HepG2 (cell line): ENCODE data around the gene GPR37L1. TPM values are rescaled to one million over a fixed set of nuclear protein-coding genes. Genes with fewer than 3 reads are reported as not detected.

Experiments
- CBX5 ChIP-seq: sonication (generic); formaldehyde crosslinking; IDR thresholded peaks from 2 replicates; pipeline ENCODE4 v1.4.0; 2020; ENCODE audit warnings: missing genetic modification reagents, borderline replicate concordance
- CENPBD1 ChIP-seq: sonication (generic); formaldehyde crosslinking; IDR thresholded peaks from 2 replicates; pipeline ENCODE4 v1.8.0; 2022; ENCODE audit warnings: missing genetic modification reagents, low read depth, mild to moderate bottlenecking, borderline replicate concordance
- DBP ChIP-seq: sonication (generic); formaldehyde crosslinking; IDR thresholded peaks from 2 replicates; pipeline ENCODE4 v1.4.0; 2020; ENCODE audit warnings: missing genetic modification reagents; ENCODE audit errors: not compliant biosample characterization
- DR1 ChIP-seq: sonication (generic); formaldehyde crosslinking; IDR thresholded peaks from 2 replicates; pipeline ENCODE4 v1.8.0; 2021; ENCODE audit warnings: mild to moderate bottlenecking, missing genetic modification reagents, inconsistent platforms
- ELK4 ChIP-seq: sonication (generic); formaldehyde crosslinking; IDR thresholded peaks from 2 replicates; pipeline ENCODE4 v1.9.0; 2021; ENCODE audit warnings: missing genetic modification reagents, borderline replicate concordance
- GATAD2A ChIP-seq: IDR thresholded peaks from 2 replicates; pipeline ENCODE4 v1.6.1; 2016
- HIC2 ChIP-seq: sonication (generic); formaldehyde crosslinking; IDR thresholded peaks from 2 replicates; pipeline ENCODE4 v1.9.0; 2022; ENCODE audit warnings: low read depth, missing genetic modification reagents
- NFIC ChIP-seq: IDR thresholded peaks from 2 replicates; pipeline ENCODE4 v1.6.1; 2012; ENCODE audit warnings: mild to moderate bottlenecking, low read length, inconsistent platforms
- PRPF4 ChIP-seq: fragments of 200-400 bp; formaldehyde crosslinking; IDR thresholded peaks from 2 replicates; pipeline ENCODE4 v1.6.1; 2016; ENCODE audit warnings: low read length, low read depth; ENCODE audit not compliant: poor library complexity, severe bottlenecking
- SMAD3 ChIP-seq: sonication (generic); formaldehyde crosslinking; IDR thresholded peaks from 2 replicates; pipeline ENCODE4 v1.4.0; 2020; ENCODE audit warnings: missing genetic modification reagents
- ZBTB4 ChIP-seq: sonication (generic); formaldehyde crosslinking; IDR thresholded peaks from 2 replicates; pipeline ENCODE4 v1.4.0; 2020; ENCODE audit warnings: missing genetic modification reagents, mild to moderate bottlenecking, borderline replicate concordance
- ZNF121 ChIP-seq: sonication (generic); formaldehyde crosslinking; IDR thresholded peaks from 2 replicates; pipeline ENCODE4 v1.5.0; 2020; ENCODE audit warnings: mild to moderate bottlenecking, missing genetic modification reagents
- ZNF136 ChIP-seq: sonication (generic); formaldehyde crosslinking; IDR thresholded peaks from 2 replicates; pipeline ENCODE4 v1.8.1; 2022; ENCODE audit warnings: low read depth, mild to moderate bottlenecking, moderate library complexity, missing genetic modification reagents
- ZNF160 ChIP-seq: sonication (generic); formaldehyde crosslinking; IDR thresholded peaks from 2 replicates; pipeline ENCODE4 v1.8.0; 2022; ENCODE audit warnings: mild to moderate bottlenecking, inconsistent platforms, missing genetic modification reagents
- ZNF3 ChIP-seq: IDR thresholded peaks from 2 replicates; pipeline ENCODE4 v1.7.0; 2017; ENCODE audit warnings: inconsistent platforms
- ZNF564 ChIP-seq: sonication (generic); formaldehyde crosslinking; IDR thresholded peaks from 2 replicates; pipeline ENCODE4 v1.8.1; 2023; ENCODE audit warnings: mild to moderate bottlenecking, missing genetic modification reagents
- ZNF615 ChIP-seq: sonication (generic); formaldehyde crosslinking; IDR thresholded peaks from 2 replicates; pipeline ENCODE4 v1.5.0; 2020; ENCODE audit warnings: mild to moderate bottlenecking, missing genetic modification reagents, borderline replicate concordance
- ZNF674 ChIP-seq: sonication (generic); formaldehyde crosslinking; IDR thresholded peaks from 2 replicates; pipeline ENCODE4 v1.5.0; 2020; ENCODE audit warnings: low read depth, mild to moderate bottlenecking, missing genetic modification reagents
- ZNF788 ChIP-seq: sonication (generic); formaldehyde crosslinking; IDR thresholded peaks from 2 replicates; pipeline ENCODE4 v1.5.0; 2020; ENCODE audit warnings: mild to moderate bottlenecking, missing genetic modification reagents, borderline replicate concordance
- polyA plus RNA-seq, 8 experiments: library from polyadenylated mRNA; depleted of rRNA in 3 of 8; stranded (reverse) in 7 of 8; unstranded in 1 of 8; fragments of >200 nt; fragmentation: Illumina TruSeq in 4 of 8; extraction: Trizol in 4 of 8; gene quantifications; 2 replicates each; pipeline versions ENCODE4 v1.2.1 to v1.2.3, GENCODE V29; 2011 to 2016; ENCODE audit warnings: low read depth in 4 of 8, missing spikeins in 1 of 8, mixed read lengths in 1 of 8; ENCODE audit not compliant: insufficient read depth in 1 of 8
- total RNA-seq, 5 experiments: library from RNA; depleted of rRNA; stranded (reverse); fragments of >200 nt; fragmentation: Illumina TruSeq; extraction: Trizol; gene quantifications; 2 replicates each; pipeline ENCODE4 v1.2.3, GENCODE V29; 2016; ENCODE audit warnings: low read depth in 1 of 5

GPR37L1 gene
- total and polyA plus RNA-seq, 2 of the 13 experiments (the other 11 are each of a cell fraction or from before 2014, with no cell fraction given): 0.13 TPM; not detected in 1

- TF ChIP-seq ZNF615 (CRISPR knock-in tag) (no peak), HIC2 (CRISPR knock-in tag) (peak; percentile 24; the same call in 1 of the 2 replicates), ZNF121 (CRISPR knock-in tag) (no peak), DR1 (CRISPR knock-in tag) (no peak), CENPBD1 (no peak), SMAD3 (CRISPR knock-in tag) (peak; percentile 73; the same call in 1 of the 2 replicates), ZNF3 (no peak), ZNF788 (CRISPR knock-in tag) (peak; percentile 70; the same call in 1 of the 2 replicates), ZNF160 (no peak), PRPF4 (no peak), NFIC (no peak), ZNF136 (CRISPR knock-in tag) (peak; percentile 49; the same call in 1 of the 2 replicates), GATAD2A (peak; percentile 78), ZNF564 (CRISPR knock-in tag) (no peak), CBX5 (peak; percentile 67; the same call in 1 of the 2 replicates), ZBTB4 (no peak), ELK4 (CRISPR knock-in tag) (no peak), DBP (no peak), ZNF674 (no peak)
Measured at GRCh38 chr1:202085682-202086373, 36.9 kb upstream of the GPR37L1 start (continued).
